ENCODE results near the gene RAET1L.

DNA sequence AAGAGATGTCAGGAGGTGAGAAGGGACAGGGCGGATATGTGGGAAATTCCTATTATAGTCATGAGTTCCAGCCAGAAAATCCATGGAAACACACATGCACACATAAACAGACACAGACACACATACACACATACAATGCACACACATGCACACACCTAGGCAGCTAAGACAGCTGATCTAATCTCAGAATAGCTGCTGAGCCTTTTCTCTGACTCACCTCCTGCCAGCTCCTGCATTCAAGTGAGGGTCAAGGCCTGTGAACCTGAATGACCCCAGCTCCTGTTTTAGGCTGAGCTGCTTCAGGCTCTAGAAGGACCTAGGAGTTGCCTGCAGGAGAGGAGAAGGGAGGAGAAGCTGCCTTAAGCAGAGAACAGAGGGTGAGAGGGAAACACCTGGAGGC lies 21.6 kb upstream of the RAET1L start:
- TF ChIP-seq, protein P1, sequence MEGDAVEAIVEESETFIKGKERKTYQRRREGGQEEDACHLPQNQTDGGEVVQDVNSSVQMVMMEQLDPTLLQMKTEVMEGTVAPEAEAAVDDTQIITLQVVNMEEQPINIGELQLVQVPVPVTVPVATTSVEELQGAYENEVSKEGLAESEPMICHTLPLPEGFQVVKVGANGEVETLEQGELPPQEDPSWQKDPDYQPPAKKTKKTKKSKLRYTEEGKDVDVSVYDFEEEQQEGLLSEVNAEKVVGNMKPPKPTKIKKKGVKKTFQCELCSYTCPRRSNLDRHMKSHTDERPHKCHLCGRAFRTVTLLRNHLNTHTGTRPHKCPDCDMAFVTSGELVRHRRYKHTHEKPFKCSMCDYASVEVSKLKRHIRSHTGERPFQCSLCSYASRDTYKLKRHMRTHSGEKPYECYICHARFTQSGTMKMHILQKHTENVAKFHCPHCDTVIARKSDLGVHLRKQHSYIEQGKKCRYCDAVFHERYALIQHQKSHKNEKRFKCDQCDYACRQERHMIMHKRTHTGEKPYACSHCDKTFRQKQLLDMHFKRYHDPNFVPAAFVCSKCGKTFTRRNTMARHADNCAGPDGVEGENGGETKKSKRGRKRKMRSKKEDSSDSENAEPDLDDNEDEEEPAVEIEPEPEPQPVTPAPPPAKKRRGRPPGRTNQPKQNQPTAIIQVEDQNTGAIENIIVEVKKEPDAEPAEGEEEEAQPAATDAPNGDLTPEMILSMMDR (conservative IDR thresholded peaks at IDR 0.05; ENCODE audit: low read depth, low read length) = no peak
- TF ChIP-seq RAD21 (IDR thresholded peaks at IDR 0.05; ENCODE audit: low read length) = no peak
- no peak for TF ChIP-seq MAZ (IDR thresholded peaks at IDR 0.05; ENCODE audit: borderline replicate concordance, low read depth, low read length)
- no peak for TF ChIP-seq POLR2A (IDR thresholded peaks at IDR 0.05; ENCODE audit: low read depth, low read length)
- TF ChIP-seq, protein P2, sequence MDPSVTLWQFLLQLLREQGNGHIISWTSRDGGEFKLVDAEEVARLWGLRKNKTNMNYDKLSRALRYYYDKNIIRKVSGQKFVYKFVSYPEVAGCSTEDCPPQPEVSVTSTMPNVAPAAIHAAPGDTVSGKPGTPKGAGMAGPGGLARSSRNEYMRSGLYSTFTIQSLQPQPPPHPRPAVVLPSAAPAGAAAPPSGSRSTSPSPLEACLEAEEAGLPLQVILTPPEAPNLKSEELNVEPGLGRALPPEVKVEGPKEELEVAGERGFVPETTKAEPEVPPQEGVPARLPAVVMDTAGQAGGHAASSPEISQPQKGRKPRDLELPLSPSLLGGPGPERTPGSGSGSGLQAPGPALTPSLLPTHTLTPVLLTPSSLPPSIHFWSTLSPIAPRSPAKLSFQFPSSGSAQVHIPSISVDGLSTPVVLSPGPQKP (IDR thresholded peaks at IDR 0.05; ENCODE audit: borderline replicate concordance, low read depth, low read length) = no peak
- TF ChIP-seq RFX5 (IDR thresholded peaks at IDR 0.05; ENCODE audit: low read depth, low read length) = no peak
- TF ChIP-seq CEBPB (IDR thresholded peaks at IDR 0.05; ENCODE audit: low read depth, low read length) = no peak
- no peak for TF ChIP-seq MXI1 (IDR thresholded peaks at IDR 0.05; ENCODE audit: borderline replicate concordance, low read depth, low read length)
- no peak for TF ChIP-seq FOS (IDR thresholded peaks at IDR 0.05; ENCODE audit: low read depth, low read length)
- TF ChIP-seq RCOR1 (IDR thresholded peaks at IDR 0.05; ENCODE audit: insufficient replicate concordance, low read length) = no peak
- TF ChIP-seq BHLHE40 (IDR thresholded peaks at IDR 0.05; ENCODE audit: low read depth, low read length) = no peak

Data from IMR-90 (cell line).